HG03196 (cell line): ENCODE data around the gene VAMP5.

Experiments
- ATAC-seq: cut with Tn5 transposase; IDR thresholded peaks from one replicate; pipeline ENCODE4 v1.9.1; 2021; ENCODE audit not compliant: unreplicated experiment

VAMP5 gene

GRCh38 chr2:85628658-85629057, 44.4 kb downstream of the VAMP5 start:
- no peak for ATAC-seq

GRCh38 chr2:85631316-85631715, 47.1 kb downstream of the VAMP5 start:
- ATAC-seq: no peak

- no peak for ATAC-seq
Measured at GRCh38 chr2:85635011-85635410, 50.8 kb downstream of the VAMP5 start.

- no peak for ATAC-seq
Measured at GRCh38 chr2:85635636-85636035, 51.4 kb downstream of the VAMP5 start.

GRCh38 chr2:85642725-85643124, 58.5 kb downstream of the VAMP5 start:
- no peak for ATAC-seq
